CD8-positive, alpha-beta memory T cell (primary cell): ENCODE measurements around the gene DBR1. TPM values are rescaled to one million over a fixed set of nuclear protein-coding genes. Genes with fewer than 3 reads are reported as not detected.

Experiments used
- CTCF ChIA-PET: fragments of 350-600 bp; sonication (Branson Sonifier 250); formaldehyde crosslinking; loops from one replicate; lab custom pipeline; 2021; ENCODE audit warnings: antibody characterized with exemption; lab: Charles Lee
- POLR2A ChIA-PET: fragments of 350-600 bp; sonication (Branson Sonifier 250); formaldehyde crosslinking; loops from one replicate; lab custom pipeline; 2021; ENCODE audit warnings: antibody characterized with exemption; lab: Charles Lee
- DNase-seq, 5 donors: peaks; one replicate each; pipeline versions ENCODE4 v3.0.0 to v3.0.0-alpha.2; 2020 to 2022; ENCODE audit warnings: mixed read lengths in 1 of 5
- H3K27ac ChIP-seq: one replicate; pipeline ENCODE4 v1.7.0; 2013; ENCODE audit warnings: low read depth, mild to moderate bottlenecking, low read length, moderate library complexity
- H3K27me3 ChIP-seq: 2 replicates; pipeline ENCODE4 v1.7.0; 2013; ENCODE audit warnings: low read length, mild to moderate bottlenecking; ENCODE audit not compliant: insufficient read depth, poor library complexity, severe bottlenecking
- H3K36me3 ChIP-seq: 2 replicates; pipeline ENCODE4 v1.7.0; 2013; ENCODE audit warnings: mild to moderate bottlenecking, low read length, moderate library complexity; ENCODE audit not compliant: insufficient read depth
- H3K4me1 ChIP-seq: 2 replicates; pipeline ENCODE4 v1.7.0; 2013; ENCODE audit warnings: mild to moderate bottlenecking, low read length, moderate library complexity; ENCODE audit not compliant: insufficient read depth
- H3K4me3 ChIP-seq: 2 replicates; pipeline ENCODE4 v1.7.0; 2013; ENCODE audit warnings: mild to moderate bottlenecking, low read length
- H3K9me3 ChIP-seq: 2 replicates; pipeline ENCODE4 v1.7.0; 2013; ENCODE audit warnings: mild to moderate bottlenecking, low read length
- H3K27ac Mint-ChIP-seq, 8 donors: one replicate each; pipeline ENCODE4 v1.8.0; 2020 to 2021; ENCODE audit warnings: mixed read lengths in 8 of 8, mild to moderate bottlenecking in 6 of 8, inconsistent platforms in 3 of 8, moderate library complexity in 3 of 8
- H3K27me3 Mint-ChIP-seq, 2 donors: one replicate each; pipeline ENCODE4 v1.8.0; 2020 to 2021; ENCODE audit warnings: mixed read lengths in 2 of 2, mild to moderate bottlenecking in 1 of 2, moderate library complexity in 1 of 2
- H3K36me3 Mint-ChIP-seq, 3 donors: one replicate each; pipeline ENCODE4 v1.8.0; 2020 to 2021; ENCODE audit warnings: mixed read lengths in 3 of 3, inconsistent platforms in 1 of 3, mild to moderate bottlenecking in 1 of 3
- H3K4me1 Mint-ChIP-seq, 3 donors: one replicate each; pipeline ENCODE4 v1.8.0; 2020 to 2021; ENCODE audit warnings: mixed read lengths in 3 of 3, inconsistent platforms in 1 of 3, mild to moderate bottlenecking in 1 of 3
- H3K4me3 Mint-ChIP-seq, 7 donors: one replicate each; pipeline ENCODE4 v1.8.0; 2020 to 2021; ENCODE audit warnings: mixed read lengths in 7 of 7, mild to moderate bottlenecking in 6 of 7, moderate library complexity in 4 of 7, inconsistent platforms in 2 of 7
- H3K9me3 Mint-ChIP-seq, 5 donors: one replicate each; pipeline ENCODE4 v1.8.0; 2020 to 2022; ENCODE audit warnings: mixed read lengths in 5 of 5, mild to moderate bottlenecking in 3 of 5, moderate library complexity in 2 of 5, inconsistent platforms in 1 of 5
- polyA plus RNA-seq: library from polyadenylated mRNA; unstranded; fragments of 300-500 nt; fragmentation: Illumina TruSeq; gene quantifications from one replicate; pipeline ENCODE4 v1.2.3, GENCODE V29; 2021
- total RNA-seq, 2 experiments: library from RNA; stranded (reverse); gene quantifications; one replicate each; pipeline ENCODE4 v1.2.3, GENCODE V29; 2021

The DBR1 gene
- total and polyA plus RNA-seq, 3 experiments from 2014 or later = 15.0 to 29.0 (median 25.6) TPM

GRCh38 chr3:138114431-138114918 lies 60.2 kb downstream of the DBR1 start:
- POLR2A ChIA-PET = no interaction called here
- Histone ChIP-seq H3K36me3 (no peaks in the 10 kb centered on the region), H3K4me3 (no peak overlapping the region), H3K9me3 (no peaks in the 10 kb centered on the region), H3K27me3 (peaks cover 5% of the 10 kb centered on the region), H3K27ac (no peak overlapping the region), H3K4me1 (no peaks in the 10 kb centered on the region)
- H3K4me1 Mint-ChIP-seq = peaks cover 5 to 12% (median 9%) of the 10 kb centered on the region in 3 donors
- H3K27me3 Mint-ChIP-seq = peaks cover 33 to 72% of the 10 kb centered on the region in 2 donors
- no peak for DNase-seq
- no peaks in the 10 kb centered on the region for H3K36me3 Mint-ChIP-seq
- CTCF ChIA-PET = no interaction called here
- H3K27ac Mint-ChIP-seq = peak overlapping the region in 1 of 8 donors; percentile 21
- peak overlapping the region; percentile 31 to 69 (median 57) for H3K4me3 Mint-ChIP-seq
- peaks cover 0 to 3% (median 0%) of the 10 kb centered on the region in 5 donors for H3K9me3 Mint-ChIP-seq

- Histone ChIP-seq H3K4me1 (no peaks in the 10 kb centered on the region), H3K27ac (no peak overlapping the region), H3K4me3 (no peak overlapping the region), H3K27me3 (peaks cover 5% of the 10 kb centered on the region), H3K36me3 (no peaks in the 10 kb centered on the region), H3K9me3 (no peaks in the 10 kb centered on the region)
- H3K4me1 Mint-ChIP-seq = peaks cover 5 to 12% (median 9%) of the 10 kb centered on the region in 3 donors
- no peak for DNase-seq
- peaks cover 32 to 66% of the 10 kb centered on the region in 2 donors for H3K27me3 Mint-ChIP-seq
- ChIA-PET POLR2A (no interaction called here), CTCF (no interaction called here)
- H3K4me3 Mint-ChIP-seq = no peak overlapping the region
- H3K27ac Mint-ChIP-seq = no peak overlapping the region
- H3K36me3 Mint-ChIP-seq = no peaks in the 10 kb centered on the region
- peaks cover 0 to 3% (median 0%) of the 10 kb centered on the region in 5 donors for H3K9me3 Mint-ChIP-seq
These were observed 61.4 kb downstream of the DBR1 start for GRCh38 chr3:138113326-138113725.

GRCh38 chr3:138112362-138112761 lies 62.4 kb downstream of the DBR1 start:
- H3K4me3 Mint-ChIP-seq = no peak overlapping the region
- ChIA-PET POLR2A (no interaction called here), CTCF (no interaction called here)
- H3K27ac ChIP-seq = no peak overlapping the region
- H3K4me3 ChIP-seq = no peak overlapping the region
- DNase-seq = no peak
- peaks cover 5% of the 10 kb centered on the region for H3K27me3 ChIP-seq
- H3K9me3 ChIP-seq = no peaks in the 10 kb centered on the region
- H3K27me3 Mint-ChIP-seq = peaks cover 33 to 57% of the 10 kb centered on the region in 2 donors
- H3K36me3 Mint-ChIP-seq = no peaks in the 10 kb centered on the region
- H3K27ac Mint-ChIP-seq = no peak overlapping the region
- no peaks in the 10 kb centered on the region for H3K36me3 ChIP-seq
- no peaks in the 10 kb centered on the region for H3K4me1 ChIP-seq
- H3K4me1 Mint-ChIP-seq = peaks cover 5 to 12% (median 9%) of the 10 kb centered on the region in 3 donors
- H3K9me3 Mint-ChIP-seq = peaks cover 0 to 3% (median 0%) of the 10 kb centered on the region in 5 donors

Other genes with a start within 250 kb of the DBR1 start
- not detected for gene CLDN18, start 164.8 kb downstream of the DBR1 start, total RNA-seq
- gene CLDN18, start 164.8 kb downstream of the DBR1 start, polyA plus RNA-seq = not detected
- gene DZIP1L, start 59.3 kb downstream of the DBR1 start, total RNA-seq = under 1 TPM in 1 of 2 experiments, not detected in 1; 0.20 TPM
- not detected for gene DZIP1L, start 59.3 kb downstream of the DBR1 start, polyA plus RNA-seq
- gene A4GNT, start 42.5 kb downstream of the DBR1 start, total RNA-seq = not detected
- not detected for gene A4GNT, start 42.5 kb downstream of the DBR1 start, polyA plus RNA-seq
- gene ARMC8, start 12.4 kb upstream of the DBR1 start, total RNA-seq = 10 to 100 TPM; 43.6 to 47.7 TPM
- 54.4 TPM for gene ARMC8, start 12.4 kb upstream of the DBR1 start, polyA plus RNA-seq
- gene NME9, start 154.9 kb upstream of the DBR1 start, total RNA-seq = not detected
- 0.44 TPM for gene NME9, start 154.9 kb upstream of the DBR1 start, polyA plus RNA-seq
- gene MRAS, start 173.7 kb upstream of the DBR1 start, total RNA-seq = under 1 TPM; 0.28 to 0.38 TPM
- gene MRAS, start 173.7 kb upstream of the DBR1 start, polyA plus RNA-seq = 0.38 TPM